Stimulated activated CD4-positive, alpha-beta T cell treated with anti-CD3 and anti-CD28 coated beads, Interleukin-4, amount 100 ng/mL, for 1 hour (primary cell): ENCODE measurements around the gene COL15A1.

Experiments used
- DNase-seq: peaks from one replicate; pipeline ENCODE4 v3.0.0-alpha.2; 2020

The COL15A1 gene

DNA sequence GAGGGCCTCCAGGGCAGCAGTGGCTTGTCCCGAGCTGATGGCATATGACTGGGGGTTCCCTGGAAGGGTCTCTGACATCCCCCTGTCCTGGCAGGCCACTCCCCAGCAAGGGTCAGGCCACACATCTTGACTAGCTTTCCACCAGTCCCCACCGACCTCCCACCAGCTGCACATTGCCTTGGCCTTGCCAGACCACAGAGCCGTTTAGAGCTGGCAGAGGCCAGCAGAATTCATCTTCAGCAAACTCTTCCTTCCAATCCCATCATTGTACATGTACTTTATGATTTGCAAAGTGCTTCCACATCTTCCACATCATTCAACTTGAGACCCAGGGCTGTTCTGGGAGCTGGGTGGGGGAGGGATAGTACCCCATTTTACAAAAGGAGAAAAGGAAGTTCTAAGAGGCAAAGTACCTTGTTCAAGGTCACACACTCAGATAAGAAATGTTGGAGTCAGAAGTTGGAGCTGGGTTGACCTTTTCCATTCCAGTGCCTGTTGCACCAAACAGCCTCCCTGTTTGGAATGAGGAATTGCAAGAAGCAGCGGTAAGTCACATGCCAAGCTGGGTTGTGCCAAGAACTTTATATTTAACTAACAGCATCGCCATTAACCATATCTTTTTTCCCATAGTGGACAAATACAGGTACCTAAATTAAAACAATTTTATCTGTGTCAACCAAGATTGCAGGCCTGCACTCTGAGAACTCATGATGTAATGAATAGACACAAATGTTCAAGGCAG is 25.8 kb upstream of the COL15A1 start:
- DNase-seq, result no peak

DNA sequence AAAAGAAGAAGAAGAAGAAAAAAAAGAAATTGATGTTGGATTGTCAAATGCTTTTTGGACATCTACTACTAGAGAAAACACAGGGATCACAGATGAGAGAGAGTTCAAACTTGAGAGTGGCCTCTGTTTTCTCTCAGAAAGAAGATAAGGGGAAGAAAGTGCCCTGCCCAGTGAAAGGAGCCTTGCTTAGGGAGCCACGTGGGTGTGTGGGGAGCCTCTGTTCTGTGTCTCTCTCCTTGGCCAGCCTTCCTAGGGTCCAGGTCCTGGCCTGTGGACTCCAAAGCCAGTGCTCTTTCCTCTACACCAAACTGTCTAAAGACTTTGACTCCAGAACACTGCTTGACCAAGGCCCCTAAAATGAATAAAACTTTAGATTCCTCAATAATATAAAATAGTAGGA is 22.0 kb upstream of the COL15A1 start:
- no peak for DNase-seq

DNA sequence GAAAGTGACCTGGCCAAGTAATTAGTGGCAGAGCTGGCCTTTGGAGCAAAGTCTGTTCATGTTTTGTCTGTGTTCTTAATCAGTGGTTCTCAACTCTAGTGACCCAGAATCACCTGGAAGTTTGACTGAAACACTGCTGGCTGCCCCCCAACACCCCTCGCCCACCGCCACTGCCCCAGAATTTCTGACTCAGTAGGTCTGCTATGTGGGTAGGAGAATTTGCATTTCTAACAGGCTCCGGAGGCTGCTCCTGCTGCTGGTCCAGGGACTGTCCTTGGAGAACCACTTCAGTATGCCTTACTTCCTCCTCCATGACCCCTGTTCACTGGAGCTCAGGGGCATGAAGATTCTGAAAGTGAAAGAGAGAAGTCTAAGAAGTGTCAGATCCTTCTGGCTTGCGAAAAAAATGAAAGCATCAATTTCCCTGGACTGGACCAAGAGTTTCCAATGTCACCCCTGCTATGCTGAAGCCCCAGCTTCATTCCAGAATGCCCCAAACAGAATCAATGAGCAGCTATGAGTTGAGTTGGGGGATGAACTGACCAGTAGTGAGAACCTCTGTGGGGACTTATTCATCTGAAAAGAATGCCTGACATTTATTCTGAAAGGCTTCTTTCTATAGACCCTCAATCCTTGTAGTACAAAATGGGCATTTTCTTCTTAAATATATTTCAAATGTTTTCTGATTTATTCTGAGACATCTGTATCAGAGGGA is 20.8 kb upstream of the COL15A1 start:
- no peak for DNase-seq

DNA sequence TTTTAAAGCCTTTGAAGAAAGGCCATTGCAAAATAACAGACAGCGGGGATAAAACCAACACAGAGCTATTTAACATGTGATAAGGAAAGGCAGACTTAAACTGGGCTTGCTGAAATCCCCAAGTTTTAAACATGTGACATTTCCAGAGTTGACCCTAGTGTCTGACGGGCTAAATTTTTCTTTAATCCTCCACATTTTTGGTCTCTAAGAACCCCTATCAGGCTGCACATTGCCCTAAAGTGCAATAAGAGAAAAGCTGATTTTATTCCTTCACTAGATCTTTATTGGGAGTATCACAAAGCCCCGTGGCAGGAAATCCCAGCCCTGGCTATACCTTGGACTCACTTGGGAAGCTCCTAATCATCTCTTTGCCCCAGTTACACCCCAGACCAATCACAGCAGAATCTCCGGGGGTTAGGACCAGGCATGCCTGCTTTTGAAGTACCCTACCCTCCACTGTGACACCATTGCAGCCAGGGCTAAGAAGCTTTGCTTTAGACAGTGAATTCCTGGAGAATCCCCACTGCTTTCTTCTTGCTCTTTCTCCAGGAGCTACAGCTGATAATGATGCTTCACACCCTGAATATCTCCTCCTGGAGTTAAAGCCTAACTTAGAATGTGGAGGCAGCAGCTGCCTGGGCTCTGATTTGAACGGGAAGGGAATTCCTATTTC is 20.1 kb upstream of the COL15A1 start:
- DNase-seq, result no peak

DNA sequence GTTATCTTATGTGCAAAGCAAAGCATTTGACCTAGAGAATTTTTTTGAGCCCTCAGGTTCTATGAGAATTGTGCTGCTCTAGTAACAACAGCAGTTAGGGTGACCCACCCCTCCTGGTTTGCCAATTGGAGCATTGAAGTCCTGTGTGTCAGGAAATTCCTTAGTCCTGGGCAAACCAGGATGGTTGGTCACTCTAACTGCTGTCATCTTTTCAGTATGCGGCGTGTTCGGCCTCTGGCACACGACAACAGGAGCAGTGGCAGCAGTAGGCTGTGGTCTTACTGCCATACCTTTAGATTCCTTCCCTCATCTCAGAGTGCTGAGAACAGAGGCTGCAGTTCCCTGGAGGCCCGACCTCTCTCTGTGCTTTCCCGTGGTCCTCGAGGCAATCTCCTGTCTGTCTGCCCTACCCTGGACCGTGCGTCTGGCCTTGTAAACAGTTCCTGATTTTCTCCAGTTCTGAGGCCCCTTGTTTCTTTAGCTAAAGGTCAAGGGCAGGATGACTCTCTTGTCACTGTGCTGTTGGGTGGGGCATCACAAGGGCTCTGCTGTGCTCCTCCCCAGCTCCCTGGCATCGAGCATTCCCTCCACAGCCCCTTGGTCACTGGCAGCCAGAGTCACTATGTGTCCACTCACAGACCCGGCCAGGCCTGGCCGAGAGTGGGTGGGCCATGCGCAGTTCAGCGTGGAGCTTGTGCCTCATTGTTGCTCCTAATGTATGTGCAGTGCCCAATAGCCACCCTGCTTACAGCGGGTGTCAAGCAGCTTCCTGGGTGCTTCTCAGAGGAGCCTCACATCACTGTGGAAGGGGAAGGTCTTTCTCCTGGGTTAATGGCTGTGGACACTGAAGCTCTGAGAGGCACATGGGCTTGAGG is 18.5 kb upstream of the COL15A1 start:
- no peak for DNase-seq

DNA sequence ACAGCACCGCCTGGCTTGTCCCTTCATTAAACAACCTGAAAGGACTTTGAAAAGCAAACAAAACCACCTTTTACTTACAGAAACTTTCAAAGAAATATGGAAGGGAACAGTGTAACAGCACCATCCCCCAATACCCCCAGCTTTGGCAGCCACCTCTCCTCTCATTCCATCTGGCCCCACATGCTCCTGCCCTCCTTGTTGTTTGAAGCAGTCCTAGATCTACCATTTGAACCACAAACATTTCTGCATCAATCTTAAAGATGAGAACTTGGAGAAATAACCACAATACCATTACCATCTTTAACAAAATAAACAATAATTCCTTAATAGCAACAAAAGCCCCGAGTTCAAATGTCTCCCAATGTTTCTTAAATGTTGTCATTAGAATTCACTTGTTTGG is 17.8 kb upstream of the COL15A1 start:
- no peak for DNase-seq

DNA sequence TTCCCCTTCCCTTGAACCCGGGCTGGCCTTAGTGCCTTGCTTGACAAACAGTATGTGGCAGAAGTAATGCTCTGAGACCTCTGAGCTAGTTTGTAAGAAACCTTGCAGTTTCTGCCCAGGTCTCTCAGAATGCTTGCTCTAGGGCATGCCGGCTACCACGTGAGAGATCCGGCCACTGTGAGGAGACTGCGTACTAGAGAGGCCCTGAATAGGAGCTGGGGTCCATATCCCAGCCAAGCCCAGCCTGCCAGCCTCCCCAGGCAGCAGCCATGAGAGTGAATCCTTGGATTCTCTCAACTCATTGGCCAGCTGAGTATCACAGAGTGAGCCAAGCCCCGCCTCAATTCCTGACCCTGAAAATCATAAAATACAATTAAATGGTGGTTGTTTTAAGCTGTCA is 16.0 kb upstream of the COL15A1 start:
- DNase-seq, result no peak

DNA sequence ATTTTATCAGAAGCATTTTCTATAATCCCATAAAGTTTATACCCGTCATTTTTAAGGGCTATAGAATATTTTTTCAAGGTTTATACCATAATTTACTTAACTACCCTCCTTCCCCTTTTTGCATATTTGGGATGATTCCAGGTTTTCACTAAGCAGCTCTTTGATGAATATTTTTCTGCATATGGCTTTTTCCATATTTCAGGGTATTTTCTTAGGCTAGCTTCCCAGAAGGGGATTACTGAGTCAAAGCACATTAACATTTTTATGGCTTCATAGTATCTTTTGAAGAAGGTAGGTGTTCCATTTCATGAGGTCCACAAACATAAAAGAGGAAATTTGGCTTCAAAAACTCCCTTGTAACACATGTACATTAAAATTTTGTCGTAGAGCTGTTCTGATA is 14.6 kb upstream of the COL15A1 start:
- no peak for DNase-seq

DNA sequence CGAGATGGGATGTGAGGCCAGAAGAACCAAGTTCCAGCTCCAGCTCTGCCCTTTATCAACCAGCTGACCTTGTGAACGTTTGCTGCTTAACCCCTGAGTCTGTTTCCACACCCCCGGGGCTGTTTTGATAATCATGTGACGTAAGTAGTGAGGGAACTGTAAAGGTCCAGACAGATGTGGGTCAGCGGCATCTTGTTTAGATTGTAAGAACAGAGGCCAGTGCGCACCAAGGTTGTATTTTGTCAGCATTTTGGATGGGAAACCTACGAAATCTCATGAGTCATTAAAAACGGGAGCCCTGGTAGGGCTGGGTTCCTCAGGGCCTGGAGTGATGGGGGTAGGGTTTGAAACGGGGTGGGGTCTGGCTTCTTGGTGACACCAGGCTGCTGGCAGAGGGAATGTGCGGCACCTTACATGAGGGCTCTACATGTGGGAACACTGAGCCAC is 13.8 kb upstream of the COL15A1 start:
- DNase-seq, result no peak

DNA sequence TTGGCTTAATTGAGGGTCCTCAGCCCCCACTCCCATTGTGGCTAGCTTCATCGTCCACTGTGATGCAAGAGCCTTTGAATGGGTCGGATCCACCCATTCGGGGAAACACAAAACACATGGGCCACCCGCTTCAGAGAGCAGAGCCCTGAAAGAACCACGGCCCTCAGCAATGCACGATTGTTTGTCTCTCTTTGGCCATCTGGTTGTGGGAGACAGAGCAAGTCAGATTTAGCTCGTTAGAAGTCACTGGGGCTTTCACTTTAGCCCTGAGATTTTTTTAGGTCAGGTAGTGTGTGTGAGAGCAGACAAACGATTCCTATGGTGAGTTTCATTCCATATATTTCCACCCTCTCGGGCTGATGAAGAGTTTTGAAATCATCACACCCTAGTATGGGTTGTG is 12.9 kb upstream of the COL15A1 start:
- DNase-seq, result no peak

DNA sequence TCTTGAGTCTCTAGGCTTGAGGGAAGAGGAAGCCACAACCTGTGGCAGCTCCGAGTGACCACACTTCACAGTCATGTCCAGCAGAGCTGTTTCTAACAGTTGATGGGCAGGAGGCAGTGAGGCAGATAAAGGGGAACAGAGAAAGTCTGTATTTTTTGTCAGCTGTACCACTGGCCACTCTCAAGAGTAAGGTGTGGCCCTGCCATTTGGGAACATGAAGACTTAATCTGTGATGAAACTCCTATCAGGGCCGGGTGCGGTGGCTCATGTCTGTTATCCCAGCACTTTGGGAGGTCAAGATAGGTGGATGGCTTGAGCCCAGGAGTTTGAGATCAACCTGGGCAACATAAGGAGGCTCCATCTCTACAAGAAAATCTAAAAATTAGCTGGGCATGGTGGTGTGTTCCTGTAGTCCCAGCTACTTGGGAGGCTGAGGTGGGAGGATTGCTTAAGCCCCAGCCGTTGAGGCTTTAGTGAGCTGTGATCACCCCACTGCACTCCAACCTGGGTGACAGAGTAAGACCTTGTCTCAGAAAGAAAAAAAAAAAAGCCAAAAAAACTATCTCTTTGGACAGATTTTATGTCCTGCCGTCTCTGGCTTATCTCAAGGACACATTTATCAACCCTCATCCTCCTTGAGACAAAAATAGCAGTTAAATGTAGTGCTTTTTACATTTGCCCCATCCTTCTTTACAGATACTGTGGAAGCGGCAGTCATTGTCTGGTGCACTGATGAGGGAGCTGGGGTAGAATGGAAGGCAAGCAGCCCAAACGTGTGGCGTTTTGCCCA is 11.9 kb upstream of the COL15A1 start:
- DNase-seq, result no peak

DNA sequence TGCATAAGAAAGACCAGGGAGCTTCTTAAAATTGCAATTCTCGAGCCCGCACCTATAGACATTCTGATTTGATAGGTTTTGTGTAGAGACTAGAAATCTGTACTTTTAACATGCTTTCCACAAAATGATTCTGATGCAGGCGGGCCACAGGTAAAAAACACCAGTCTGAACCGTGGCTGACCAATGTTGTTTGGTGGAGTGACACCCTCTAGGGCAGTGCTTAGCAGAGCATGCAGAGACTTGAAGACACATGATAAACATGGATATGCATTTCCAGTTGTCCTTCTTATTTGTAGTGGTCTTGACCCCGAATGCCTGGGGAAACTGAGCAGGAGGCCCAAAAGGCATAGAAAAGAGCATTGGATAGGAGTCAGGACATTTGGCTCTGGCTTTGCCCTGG is 10.5 kb upstream of the COL15A1 start:
- DNase-seq, result no peak

DNA sequence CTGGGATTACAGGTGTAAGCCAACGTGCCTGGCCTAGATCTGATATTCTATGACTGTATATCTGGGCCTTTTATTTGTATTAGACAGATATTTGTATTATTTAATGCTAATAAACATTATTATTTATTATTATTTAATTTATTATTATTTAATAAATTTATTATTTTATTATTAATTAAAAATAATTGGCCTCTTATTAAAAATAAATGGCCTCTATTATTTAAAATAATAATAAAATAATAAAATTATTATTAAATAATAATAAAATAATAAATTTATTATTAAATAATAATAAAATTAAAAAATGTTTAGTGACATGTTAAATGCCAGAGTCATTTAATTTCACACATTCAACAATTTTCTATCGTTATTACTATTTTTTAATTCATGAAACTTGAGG is 9.8 kb upstream of the COL15A1 start:
- DNase-seq, result no peak

DNA sequence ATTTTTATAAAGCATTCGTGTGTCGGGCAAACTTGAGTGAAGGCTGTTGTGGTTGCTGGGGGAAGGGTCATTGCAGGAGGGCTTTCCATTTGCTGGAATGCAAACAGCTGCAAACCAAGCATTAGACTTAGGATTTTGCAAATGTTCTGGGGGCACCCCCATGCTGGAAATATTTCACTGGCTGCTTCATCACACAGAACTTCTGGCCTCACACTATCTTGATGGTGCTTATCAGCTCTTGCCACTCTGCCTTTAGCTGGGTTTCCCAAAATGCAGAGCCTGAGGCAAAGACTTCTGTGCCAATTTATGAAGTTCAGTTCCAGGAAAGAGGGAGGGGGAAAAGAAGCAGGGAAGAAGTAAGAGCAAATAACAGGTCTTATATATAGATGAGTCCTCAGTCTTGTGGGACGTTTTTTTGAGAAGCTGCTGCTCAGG is 8.6 kb upstream of the COL15A1 start:
- DNase-seq, result no peak

DNA sequence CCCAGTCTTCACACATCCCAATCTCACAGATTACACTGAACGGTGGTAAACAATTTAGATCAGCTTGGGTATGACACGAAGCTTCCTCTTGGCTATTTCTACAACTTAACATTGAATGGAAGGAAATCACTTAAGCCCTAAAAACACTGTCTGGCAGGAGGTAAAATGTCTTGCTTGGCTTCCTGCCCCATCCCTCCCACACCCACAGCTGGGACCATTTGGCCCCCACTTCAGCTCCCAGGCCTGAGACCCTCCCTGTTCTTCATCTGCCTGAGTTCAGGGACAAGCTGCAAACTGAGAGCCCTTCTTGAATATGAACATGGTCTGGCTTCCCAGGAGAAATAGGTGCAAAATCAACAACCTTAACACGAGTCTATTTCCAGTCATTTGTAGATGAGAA is 3.4 kb upstream of the COL15A1 start:
- DNase-seq, result no peak

DNA sequence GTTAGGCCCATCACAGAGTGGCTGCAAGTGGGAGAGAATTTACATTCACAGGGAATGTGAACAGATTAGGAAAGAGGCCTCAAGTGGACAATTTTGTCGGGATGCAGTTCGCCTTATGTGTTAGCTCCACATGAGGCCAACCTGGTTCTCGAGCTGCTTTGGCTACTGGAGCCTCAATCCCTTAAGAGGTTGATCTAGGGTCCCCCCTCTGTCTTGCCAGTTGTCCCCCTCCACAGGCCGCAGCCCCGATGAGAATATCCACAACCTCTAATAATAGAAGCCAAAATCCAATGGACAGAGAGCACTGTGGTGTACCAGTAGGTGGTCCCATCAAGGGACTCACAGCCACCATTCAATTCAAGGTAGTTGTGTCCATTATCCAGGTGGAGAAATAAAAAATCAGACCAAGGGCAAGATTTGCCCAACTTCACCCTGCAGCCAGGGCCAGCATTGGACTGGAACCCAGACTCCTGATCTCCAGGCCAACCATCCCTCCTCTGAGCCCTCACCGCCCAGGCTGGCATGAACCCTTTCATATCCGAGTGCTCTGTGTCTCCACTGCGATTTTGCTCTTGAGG is 1.7 kb upstream of the COL15A1 start:
- DNase-seq, result no peak

DNA sequence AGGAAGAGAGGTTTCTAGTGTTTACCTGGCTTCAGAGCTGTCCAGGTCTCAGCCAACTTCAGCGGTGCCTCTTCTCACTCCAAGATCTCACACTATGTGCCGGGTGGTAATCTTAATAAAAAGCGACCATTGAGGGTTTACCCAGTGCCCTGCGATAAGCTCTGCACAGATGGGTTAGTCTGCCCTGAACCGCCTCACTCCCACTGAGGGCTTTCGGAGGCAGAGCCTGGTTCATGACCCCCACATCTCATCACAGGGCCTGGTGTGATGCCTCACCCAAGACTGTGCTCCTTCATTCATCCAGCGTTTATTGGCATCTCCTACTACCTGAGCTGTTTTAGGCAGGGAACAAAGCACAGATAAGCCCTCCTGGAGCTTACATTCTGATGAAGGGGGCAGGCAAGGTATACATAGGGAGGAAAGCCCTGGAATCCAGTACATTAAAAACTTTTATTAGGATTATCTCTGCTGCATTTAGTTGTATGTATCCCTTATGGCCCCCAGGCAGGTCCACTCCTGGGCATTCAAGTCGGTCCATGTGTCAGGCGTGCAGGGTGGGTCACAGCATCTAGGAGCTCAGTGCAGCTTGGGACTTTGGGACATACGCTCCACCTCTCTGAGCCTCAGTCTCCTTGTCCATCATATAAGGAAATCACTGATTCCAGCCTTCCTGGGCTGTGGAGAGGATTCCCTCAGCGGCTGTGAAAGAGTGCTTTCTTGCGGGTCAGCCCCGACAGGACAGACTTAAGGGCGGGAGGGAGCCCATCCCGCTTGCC is 613 bp upstream of the COL15A1 start:
- DNase-seq, result no peak

DNA sequence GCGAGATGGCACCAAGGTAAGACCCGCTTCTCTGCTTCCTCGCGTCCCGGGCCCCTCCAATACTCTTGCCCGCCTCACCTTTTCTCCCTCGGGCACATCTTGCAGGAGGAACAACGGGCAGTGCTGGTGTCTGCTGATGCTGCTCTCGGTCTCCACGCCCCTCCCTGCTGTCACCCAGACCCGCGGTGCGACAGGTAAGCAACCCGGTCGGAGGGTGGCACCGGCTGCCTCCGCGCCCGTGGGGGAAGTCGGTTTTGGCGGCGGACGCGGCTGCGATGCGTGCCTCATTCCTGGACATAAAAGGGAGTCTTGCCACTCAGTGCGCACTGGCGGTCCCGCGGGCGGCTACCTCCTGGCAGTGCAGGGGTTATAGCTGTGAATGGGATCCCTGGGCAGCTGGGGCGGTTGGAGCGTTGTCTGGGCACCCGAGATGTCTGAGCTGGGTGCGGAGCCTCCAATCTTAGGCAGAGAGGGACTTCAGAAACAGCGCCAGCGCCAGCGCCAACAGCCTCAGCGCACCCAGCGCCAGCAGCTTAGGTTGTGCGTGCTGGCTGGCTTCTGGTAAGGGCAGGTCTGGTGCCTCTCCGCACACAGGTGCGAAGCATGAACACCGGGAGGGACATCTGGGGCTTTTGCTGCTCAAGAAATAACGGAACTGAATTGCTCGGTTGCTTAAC is 488 bp downstream of the COL15A1 start:
- no peak for DNase-seq

DNA sequence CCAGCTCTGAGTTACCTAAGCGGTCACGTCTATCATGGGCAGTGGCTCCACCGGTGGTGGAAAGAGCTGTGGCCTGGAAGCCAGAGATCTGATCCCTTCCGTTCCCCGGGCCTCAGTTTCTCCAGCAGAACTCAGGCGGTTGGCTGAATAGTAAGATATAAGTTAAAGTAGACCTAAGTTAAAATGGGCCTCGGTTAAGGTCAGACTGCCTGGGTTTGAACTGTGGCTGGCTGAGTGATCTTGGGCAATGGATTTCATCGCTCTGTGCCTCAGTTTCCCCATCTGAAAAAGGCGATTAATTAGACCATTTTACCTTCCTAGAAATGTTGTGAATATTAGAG is 997 bp downstream of the COL15A1 start:
- DNase-seq, result no peak

DNA sequence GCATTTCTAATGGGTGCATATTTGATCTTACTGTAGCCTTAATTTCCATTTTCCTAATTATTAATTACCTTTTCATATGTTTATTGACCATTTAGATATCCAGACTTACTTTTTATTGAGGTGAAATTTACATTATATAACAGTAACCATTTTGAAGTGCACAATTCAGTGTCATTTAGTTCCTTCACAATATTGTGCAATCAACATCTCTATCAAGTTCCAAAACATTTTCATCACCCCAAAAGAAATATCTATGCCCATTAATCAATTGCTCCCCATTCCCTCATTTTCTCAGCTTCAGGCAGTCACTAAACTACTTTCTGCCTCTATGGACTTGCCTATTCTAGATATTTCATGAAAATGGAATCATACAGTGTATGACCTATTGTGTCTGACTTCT is 5.9 kb downstream of the COL15A1 start:
- no peak for DNase-seq

DNA sequence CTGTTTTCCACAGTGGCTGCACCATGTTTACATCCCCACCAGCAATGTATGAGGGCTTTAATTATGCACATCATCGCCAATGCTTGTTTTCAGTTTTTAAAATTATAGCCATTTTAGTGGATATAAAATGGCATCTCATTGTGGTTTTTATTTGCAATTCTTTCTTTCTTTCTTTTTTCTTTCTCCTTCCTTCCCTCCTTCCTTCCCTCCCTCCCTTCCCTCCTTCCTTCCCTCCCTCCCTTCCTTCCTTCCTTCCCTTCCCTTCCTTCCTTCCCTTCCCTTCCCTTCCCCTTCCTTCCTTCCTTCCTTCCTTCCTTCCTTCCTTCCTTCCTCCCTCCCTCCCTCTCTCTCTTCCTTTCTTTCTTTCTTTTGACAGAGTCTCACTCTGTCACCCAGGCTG is 6.6 kb downstream of the COL15A1 start:
- no peak for DNase-seq
